ENCODE results near the gene NCF2.
"Not testable (repeated sequence)": the region's sequence is repeated elsewhere in the genome, so short reads cannot be mapped to it uniquely, and the experiment has no call there.

Gene NCF2

GRCh38 chr1:183590244-183591191, at the start of gene NCF2:
TSS of gene NCF2 (minus strand) at chr1:183590459. CDS start at chr1:183590329, 130 bp downstream.
- DNase-seq: no peak

GRCh38 chr1:183638649-183639387, 48.6 kb upstream of the NCF2 start:
- no peak for DNase-seq

- no peak for DNase-seq
These were observed 46.5 kb upstream of the NCF2 start for GRCh38 chr1:183636783-183637182.

GRCh38 chr1:183636334-183636682, 46.0 kb upstream of the NCF2 start:
- no peak for DNase-seq

- DNase-seq: peak; percentile 95
These were observed 45.5 kb upstream of the NCF2 start, which contains the start of gene ARPC5 for GRCh38 chr1:183635606-183636333. TSS of gene ARPC5 (minus strand) at chr1:183635783. CDS start at chr1:183635659, 124 bp downstream.

- no peak for DNase-seq
These were observed 44.9 kb upstream of the NCF2 start for GRCh38 chr1:183635099-183635605.

GRCh38 chr1:183634429-183635065, 44.3 kb upstream of the NCF2 start:
- DNase-seq: no peak

GRCh38 chr1:183633676-183634343, 43.6 kb upstream of the NCF2 start:
- peak; percentile 17 for DNase-seq

GRCh38 chr1:183632964-183633363, 42.7 kb upstream of the NCF2 start:
- DNase-seq: no peak

GRCh38 chr1:183632114-183632513, 41.9 kb upstream of the NCF2 start:
- DNase-seq: no peak

GRCh38 chr1:183630748-183631147, 40.5 kb upstream of the NCF2 start:
- DNase-seq: no peak

GRCh38 chr1:183628537-183628936, 38.3 kb upstream of the NCF2 start:
- DNase-seq: no peak

- not testable (repeated sequence) for DNase-seq
These were observed 36.0 kb upstream of the NCF2 start for GRCh38 chr1:183626236-183626635.

GRCh38 chr1:183622884-183623785, 32.9 kb upstream of the NCF2 start:
- peak; percentile 7 for DNase-seq

- DNase-seq: no peak
These were observed 31.8 kb upstream of the NCF2 start for GRCh38 chr1:183622013-183622412.

- DNase-seq: no peak
These were observed 30.1 kb upstream of the NCF2 start for GRCh38 chr1:183620311-183620710.

GRCh38 chr1:183619781-183620180, 29.5 kb upstream of the NCF2 start:
- no peak for DNase-seq

- DNase-seq: not testable (repeated sequence)
These were observed 27.9 kb upstream of the NCF2 start for GRCh38 chr1:183618202-183618601.

GRCh38 chr1:183612975-183613374, 22.7 kb upstream of the NCF2 start:
- DNase-seq: not testable (repeated sequence)

- DNase-seq: no peak
These were observed 22.1 kb upstream of the NCF2 start for GRCh38 chr1:183612407-183612806.

- no peak for DNase-seq
These were observed 20.8 kb upstream of the NCF2 start for GRCh38 chr1:183611021-183611420.
